ENCODE data around the gene TESK2.

The TESK2 gene

GRCh38 chr1:45303520-45304310, 187.2 kb downstream of the TESK2 start:
- DNase-seq (ENCODE audit: low spot score): peak; percentile 99

GRCh38 chr1:45302505-45303150, 188.3 kb downstream of the TESK2 start:
- no peak for DNase-seq (ENCODE audit: low spot score)

DNA sequence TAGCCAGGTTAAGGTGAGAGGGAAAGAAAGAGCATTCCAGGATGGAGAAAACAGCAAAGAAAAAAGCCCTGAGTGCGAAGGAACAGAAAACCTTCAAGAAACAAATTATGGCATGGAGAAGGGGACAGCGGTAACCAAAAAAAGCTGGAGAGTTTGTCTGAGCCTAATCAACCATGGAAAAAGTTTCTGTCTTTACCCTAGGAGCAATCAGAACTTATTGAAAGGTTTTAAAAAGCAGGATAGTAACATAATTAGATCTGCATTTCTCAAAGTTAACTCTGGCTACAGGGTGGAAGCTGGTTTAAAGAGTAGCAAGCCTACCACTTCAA, 190.3 kb downstream of the TESK2 start:
- DNase-seq (ENCODE audit: low spot score): no peak

GRCh38 chr1:45299981-45300668, 190.8 kb downstream of the TESK2 start:
- no peak for DNase-seq (ENCODE audit: low spot score)

DNA sequence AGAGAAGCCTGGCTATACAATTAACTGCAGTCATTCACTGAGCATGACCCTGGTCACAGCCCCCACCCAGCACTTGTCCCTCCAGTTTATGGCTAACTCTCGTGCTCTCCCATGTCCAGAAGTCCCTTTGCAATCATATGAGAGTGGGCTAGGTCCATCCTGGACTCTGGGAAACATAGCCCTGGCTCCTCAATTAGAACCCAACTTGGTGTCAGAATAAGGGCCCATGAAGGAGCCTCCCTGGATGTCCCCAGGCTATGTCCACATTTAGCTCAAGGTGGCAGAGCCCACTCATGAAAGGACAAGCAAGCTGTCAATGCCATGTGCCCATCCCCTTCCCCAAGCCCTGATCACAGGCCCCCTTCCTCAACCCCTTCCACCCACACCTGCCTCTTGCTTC, 191.7 kb downstream of the TESK2 start:
- no peak for DNase-seq (ENCODE audit: low spot score)

DNA sequence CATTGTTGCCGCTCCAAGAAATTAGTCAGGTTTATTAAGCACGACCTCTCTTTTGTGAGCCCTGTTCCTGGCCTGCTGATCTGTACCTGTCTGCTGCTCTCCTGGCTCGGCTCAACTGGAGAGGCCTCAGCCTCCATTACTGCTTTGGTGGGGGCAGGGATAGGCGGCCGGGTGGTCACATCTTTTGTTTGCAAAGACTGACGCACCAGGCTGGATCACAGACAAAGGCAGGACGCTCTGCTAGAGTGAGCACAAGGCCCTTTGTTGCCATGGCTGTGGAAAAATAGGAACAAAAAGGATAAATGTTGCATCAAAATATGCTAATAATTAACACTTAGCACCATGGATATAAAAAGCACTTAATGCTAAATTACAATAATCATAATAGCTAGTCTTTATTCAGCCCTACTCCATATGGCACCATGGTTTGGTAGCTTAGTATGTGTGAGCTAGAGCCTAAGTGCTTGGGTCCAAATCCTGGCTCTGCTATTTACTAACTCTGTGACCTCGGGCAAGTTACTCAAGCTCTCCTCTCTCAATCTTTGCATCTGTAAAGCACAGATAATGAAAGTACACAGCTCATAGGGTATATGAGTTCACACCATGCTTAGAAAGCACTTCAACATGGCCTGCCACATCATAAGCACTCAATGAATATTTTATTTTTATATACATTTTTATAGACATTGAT, 193.2 kb downstream of the TESK2 start:
- DNase-seq (ENCODE audit: low spot score): no peak
